HG03460 (cell line): ENCODE data around the gene EID3.
"Not testable (repeated sequence)": the region's sequence is repeated elsewhere in the genome, so short reads cannot be mapped to it uniquely, and the experiment has no call there.

Experiments used
- ATAC-seq: cut with Tn5 transposase; IDR thresholded peaks from one replicate; pipeline ENCODE4 v1.9.1; 2021; ENCODE audit not compliant: unreplicated experiment

EID3 gene

GRCh38 chr12:104288635-104289274 is 14.8 kb upstream of the EID3 start:
- ATAC-seq = peak; percentile 52

- no peak for ATAC-seq
Observed at GRCh38 chr12:104290320-104290719, 13.2 kb upstream of the EID3 start.

- ATAC-seq = no peak
Observed at GRCh38 chr12:104290855-104291254, 12.7 kb upstream of the EID3 start.

GRCh38 chr12:104291867-104292524 is 11.5 kb upstream of the EID3 start:
- no peak for ATAC-seq

GRCh38 chr12:104292872-104293794 is 10.4 kb upstream of the EID3 start:
- no peak for ATAC-seq

GRCh38 chr12:104294158-104294859 is 9.2 kb upstream of the EID3 start:
- ATAC-seq = not testable (repeated sequence)

- ATAC-seq = no peak
Observed at GRCh38 chr12:104294927-104295668, 8.4 kb upstream of the EID3 start.

GRCh38 chr12:104295954-104296353 is 7.6 kb upstream of the EID3 start:
- ATAC-seq = no peak

- ATAC-seq = no peak
Observed at GRCh38 chr12:104296718-104297117, 6.8 kb upstream of the EID3 start.

GRCh38 chr12:104297477-104298113 is 5.9 kb upstream of the EID3 start:
- ATAC-seq = no peak

GRCh38 chr12:104299842-104300481 is 3.6 kb upstream of the EID3 start:
- no peak for ATAC-seq

GRCh38 chr12:104304261-104305009 is 896 bp downstream of the EID3 start:
- ATAC-seq = no peak

- no peak for ATAC-seq
Observed at GRCh38 chr12:104305349-104305748, 1.8 kb downstream of the EID3 start.

- ATAC-seq = no peak
Observed at GRCh38 chr12:104306376-104306775, 2.8 kb downstream of the EID3 start.

GRCh38 chr12:104306943-104307654 is 3.6 kb downstream of the EID3 start:
- no peak for ATAC-seq

GRCh38 chr12:104307655-104308000 is 4.1 kb downstream of the EID3 start:
- ATAC-seq = no peak

- ATAC-seq = no peak
Observed at GRCh38 chr12:104309446-104309993, 6.0 kb downstream of the EID3 start.
